HG03378 (cell line): Measurements from ENCODE around the gene SEMA5B.

Experiments
- ATAC-seq: cut with Tn5 transposase; IDR thresholded peaks from one replicate; pipeline ENCODE4 v1.9.1; 2021; ENCODE audit warnings: mild to moderate bottlenecking, moderate library complexity; ENCODE audit not compliant: unreplicated experiment

SEMA5B gene

GRCh38 chr3:122903171-122903570, 124.4 kb downstream of the SEMA5B start:
- ATAC-seq, result no peak

GRCh38 chr3:122902326-122902725, 125.2 kb downstream of the SEMA5B start:
- ATAC-seq, result no peak

GRCh38 chr3:122898298-122898697, 129.3 kb downstream of the SEMA5B start:
- no peak for ATAC-seq

- no peak for ATAC-seq
These were observed 133.6 kb downstream of the SEMA5B start for GRCh38 chr3:122893754-122894668.

- no peak for ATAC-seq
These were observed 134.3 kb downstream of the SEMA5B start for GRCh38 chr3:122893282-122893681.

- no peak for ATAC-seq
These were observed 135.2 kb downstream of the SEMA5B start for GRCh38 chr3:122892118-122892960.

- ATAC-seq, result no peak
These were observed 136.8 kb downstream of the SEMA5B start for GRCh38 chr3:122890720-122891220.

- peak; percentile 59 for ATAC-seq
These were observed 137.4 kb downstream of the SEMA5B start for GRCh38 chr3:122890077-122890719.

GRCh38 chr3:122886946-122887345, 140.6 kb downstream of the SEMA5B start:
- no peak for ATAC-seq

GRCh38 chr3:122886251-122886650, 141.3 kb downstream of the SEMA5B start:
- no peak for ATAC-seq

- ATAC-seq, result no peak
These were observed 145.1 kb downstream of the SEMA5B start for GRCh38 chr3:122882361-122882947.

- no peak for ATAC-seq
These were observed 146.9 kb downstream of the SEMA5B start for GRCh38 chr3:122880624-122881023.

- ATAC-seq, result no peak
These were observed 147.4 kb downstream of the SEMA5B start for GRCh38 chr3:122880173-122880572.

GRCh38 chr3:122875547-122876127, 151.9 kb downstream of the SEMA5B start:
- ATAC-seq, result no peak

GRCh38 chr3:122873741-122874515, 153.6 kb downstream of the SEMA5B start:
- no peak for ATAC-seq

GRCh38 chr3:122868322-122868721, 159.2 kb downstream of the SEMA5B start:
- ATAC-seq, result no peak

- no peak for ATAC-seq
These were observed 163.1 kb downstream of the SEMA5B start for GRCh38 chr3:122864498-122864897.

GRCh38 chr3:122862381-122862780, 165.2 kb downstream of the SEMA5B start:
- ATAC-seq, result no peak
